Posterior vena cava (tissue), 2 donors: Measurements from ENCODE around the gene LRRK1. TPM values are rescaled to one million over a fixed set of nuclear protein-coding genes. Genes with fewer than 3 reads are reported as not detected.

Experiments used
- DNase-seq: peaks from one replicate; pipeline ENCODE4 v3.0.0-alpha.2; 2020; ENCODE audit warnings: low spot score
- intact Hi-C, 2 donors: fragments of 100-400 bp; cut with DNase I; formaldehyde crosslinking; loops; one replicate each; pipeline versions ENCODE4 v1.14.1 to v1.14.2; 2022 to 2023
- total RNA-seq, 2 donors: library from RNA; stranded (reverse); fragmentation: NEBNext Ultra II Directional; extraction: Animal tissue kit (Norgen Biotek cat#: 25700); gene quantifications; one replicate each; pipeline ENCODE4 v1.2.1, GENCODE V29; 2021
- donor health status: DM: yes; HTN: yes; CAD: no.
- donor health status: DM: yes; HTN: yes; CAD: no.

Gene LRRK1
- total RNA-seq, 2 donors from 2014 or later, result 22.3 to 24.9 TPM

GRCh38 chr15:101025896-101026631 lies 106.9 kb downstream of the LRRK1 start:
- intact Hi-C loops, result no loop called here
- peak; percentile 76 for DNase-seq

GRCh38 chr15:101026656-101027272 lies 107.6 kb downstream of the LRRK1 start:
- intact Hi-C loops, result no loop called here

GRCh38 chr15:101027273-101027901 lies 108.2 kb downstream of the LRRK1 start:
- peak; percentile 67 for DNase-seq

More at GRCh38 chr15:101026656-101027272, 107.6 kb downstream of the LRRK1 start:
- DNase-seq, result peak; percentile 79

GRCh38 chr15:101027920-101028319 lies 108.8 kb downstream of the LRRK1 start:
- peak; percentile 10 for DNase-seq
- intact Hi-C loops, result no loop called here

More at GRCh38 chr15:101027273-101027901, 108.2 kb downstream of the LRRK1 start:
- intact Hi-C loops, result no loop called here

- intact Hi-C loops, result no loop called here
- DNase-seq, result no peak
Measured at GRCh38 chr15:101028321-101028720, 109.2 kb downstream of the LRRK1 start.

GRCh38 chr15:101028772-101029438 lies 109.7 kb downstream of the LRRK1 start:
- peak; percentile 52 for DNase-seq
- intact Hi-C loops, result no loop called here

- DNase-seq, result peak; percentile 68
- intact Hi-C loops, result loop anchor here in 1 of 2 donors (5.0 kb wide), 1 partner anchor 1608 kb away; no protein-coding TSS in a partner anchor
Measured at GRCh38 chr15:101029971-101030661, 111.0 kb downstream of the LRRK1 start.

GRCh38 chr15:101031213-101031612 lies 112.1 kb downstream of the LRRK1 start:
- intact Hi-C loops, result loop anchor here in 1 of 2 donors (5.0 kb wide), 1 partner anchor 1609 kb away; no protein-coding TSS in a partner anchor
- peak; percentile 30 for DNase-seq

GRCh38 chr15:101033801-101034200 lies 114.6 kb downstream of the LRRK1 start:
- intact Hi-C loops, result loop anchor here in 1 of 2 donors (5.0 kb wide), 1 partner anchor 1612 kb away; no protein-coding TSS in a partner anchor
- no peak for DNase-seq

GRCh38 chr15:101035611-101036010 lies 116.5 kb downstream of the LRRK1 start:
- no peak for DNase-seq
- intact Hi-C loops, result no loop called here

- intact Hi-C loops, result no loop called here
- DNase-seq, result no peak
Measured at GRCh38 chr15:101036189-101036588, 117.0 kb downstream of the LRRK1 start.

- intact Hi-C loops, result no loop called here
Measured at GRCh38 chr15:101037090-101037830, 118.1 kb downstream of the LRRK1 start.

GRCh38 chr15:101038327-101039003 lies 119.3 kb downstream of the LRRK1 start:
- intact Hi-C loops, result no loop called here
- peak; percentile 44 for DNase-seq

More at GRCh38 chr15:101037090-101037830, 118.1 kb downstream of the LRRK1 start:
- DNase-seq, result peak; percentile 44

- DNase-seq, result no peak
- intact Hi-C loops, result no loop called here
Measured at GRCh38 chr15:101039461-101039860, 120.3 kb downstream of the LRRK1 start.

GRCh38 chr15:101042320-101042719 lies 123.2 kb downstream of the LRRK1 start:
- peak; percentile 57 for DNase-seq
- intact Hi-C loops, result no loop called here

GRCh38 chr15:101043011-101043410 lies 123.9 kb downstream of the LRRK1 start:
- peak; percentile 40 for DNase-seq
- intact Hi-C loops, result no loop called here

- intact Hi-C loops, result no loop called here
- peak; percentile 47 for DNase-seq
Measured at GRCh38 chr15:101043911-101044624, 124.9 kb downstream of the LRRK1 start.
